ENCODE results near the gene TNFRSF1A. TPM values are rescaled to one million over a fixed set of nuclear protein-coding genes. Genes with fewer than 3 reads are reported as not detected.

The TNFRSF1A gene
- total and polyA plus RNA-seq, 12 donors, result 46.4 to 386 (median 224) TPM

GRCh38 chr12:6360578-6361490 is 19.0 kb upstream of the TNFRSF1A start:
- Histone ChIP-seq H3K27me3 (no peaks in the 10 kb centered on the region), H3K4me3 (no peak overlapping the region), H3K9me3 (replicated peaks in 1 of 3) (no peaks in the 10 kb centered on the region), H3K36me3 (replicated peaks in 1 of 2) (no peaks in the 10 kb centered on the region), H3K4me1 (replicated peaks in 1 of 2) (peaks cover 0 to 8% of the 10 kb centered on the region in 2 donors), H3K27ac (peak overlapping the region in 1 of 5 donors; percentile 6)
- intact Hi-C loops (cut with DNase I), result no loop called here
- no peak for DNase-seq
- TF ChIP-seq POLR2A (IDR thresholded peaks at IDR 0.05), result no peak
- TF ChIP-seq CTCF (IDR thresholded peaks at IDR 0.05), result no peak
- WGBS, 4 donors, result 70 to 79% (median 76%) methylated on average over 11 of the region's 11 CpGs

GRCh38 chr12:6360080-6360571 is 18.2 kb upstream of the TNFRSF1A start:
- intact Hi-C loops (cut with DNase I), result no loop called here
- 78 to 92% (median 87%) methylated on average over 7 of the region's 7 CpGs for WGBS, 4 donors
- Histone ChIP-seq H3K27ac (no peak overlapping the region), H3K9me3 (replicated peaks in 1 of 3) (no peaks in the 10 kb centered on the region), H3K4me1 (replicated peaks in 1 of 2) (peaks cover 0 to 8% of the 10 kb centered on the region in 2 donors), H3K4me3 (no peak overlapping the region), H3K36me3 (replicated peaks in 1 of 2) (no peaks in the 10 kb centered on the region), H3K27me3 (no peaks in the 10 kb centered on the region)
- TF ChIP-seq CTCF (IDR thresholded peaks at IDR 0.05) (no peak), POLR2A (IDR thresholded peaks at IDR 0.05) (no peak)
- DNase-seq, result no peak

GRCh38 chr12:6358881-6359280 is 17.0 kb upstream of the TNFRSF1A start:
- intact Hi-C loops (cut with DNase I), result no loop called here
- no peaks in the 10 kb centered on the region for H3K27me3 ChIP-seq
- H3K4me3 ChIP-seq, result no peak overlapping the region
- peaks cover 0 to 3% of the 10 kb centered on the region in 2 donors for H3K4me1 ChIP-seq (replicated peaks in 1 of 2)
- TF ChIP-seq CTCF (IDR thresholded peaks at IDR 0.05) (no peak), POLR2A (IDR thresholded peaks at IDR 0.05) (no peak)
- no peaks in the 10 kb centered on the region for H3K9me3 ChIP-seq (replicated peaks in 1 of 3)
- no peak for DNase-seq
- 52 to 65% (median 60%) methylated on average over 1 of the region's 1 CpG for WGBS, 4 donors
- H3K27ac ChIP-seq, result no peak overlapping the region
- no peaks in the 10 kb centered on the region for H3K36me3 ChIP-seq (replicated peaks in 1 of 2)

- 78 to 91% (median 86%) methylated on average over 5 of the region's 5 CpGs for WGBS, 4 donors
- Histone ChIP-seq H3K4me1 (replicated peaks in 1 of 2) (peaks cover 0 to 11% of the 10 kb centered on the region in 2 donors), H3K27me3 (no peaks in the 10 kb centered on the region), H3K36me3 (replicated peaks in 1 of 2) (no peaks in the 10 kb centered on the region), H3K9me3 (replicated peaks in 1 of 3) (no peaks in the 10 kb centered on the region), H3K27ac (no peak overlapping the region), H3K4me3 (no peak overlapping the region)
- DNase-seq, result no peak
- TF ChIP-seq CTCF (IDR thresholded peaks at IDR 0.05), result no peak
- no peak for TF ChIP-seq POLR2A (IDR thresholded peaks at IDR 0.05)
- intact Hi-C loops (cut with DNase I), result no loop called here
These were observed 14.5 kb upstream of the TNFRSF1A start for GRCh38 chr12:6356374-6356820.

All from adrenal gland (tissue), 12 donors.